HL-60/S4 treated with phorbol 12-myristate 13-acetate at 8.2 ng/mL for 4 days and 3 days (cell line): Measurements from ENCODE around the gene GIT2.
"Not testable (repeated sequence)": the region's sequence is repeated elsewhere in the genome, so short reads cannot be mapped to it uniquely, and the experiment has no call there.

ENCODE experiments used
- in situ Hi-C: fragments of 300-500 bp; cut with MboI; formaldehyde crosslinking; loops from 2 replicates; pipeline ENCODE4 v1.15.0; 2022; ENCODE audit warnings: low sequenced_read_pairs

Gene GIT2

DNA sequence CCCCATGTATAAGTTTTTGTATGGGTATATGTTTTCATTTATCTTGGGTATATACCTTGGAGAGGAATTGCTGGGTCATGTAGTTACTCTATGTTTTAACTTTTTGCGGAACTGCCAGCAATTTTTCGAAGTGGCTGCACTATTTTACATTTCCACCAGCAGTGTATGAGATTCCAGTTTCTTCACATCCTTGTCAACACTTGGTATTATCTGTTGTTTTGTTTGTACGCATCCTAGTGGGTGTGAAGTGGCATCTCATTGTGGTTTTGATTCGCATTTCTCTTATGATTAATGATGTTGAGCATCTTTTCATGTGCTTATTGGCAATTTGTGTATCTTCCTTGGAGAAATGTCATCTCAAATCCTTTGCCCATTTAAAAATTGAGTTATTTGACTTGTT is 9.9 kb upstream of the GIT2 start:
- in situ Hi-C loops, result no loop called here

DNA sequence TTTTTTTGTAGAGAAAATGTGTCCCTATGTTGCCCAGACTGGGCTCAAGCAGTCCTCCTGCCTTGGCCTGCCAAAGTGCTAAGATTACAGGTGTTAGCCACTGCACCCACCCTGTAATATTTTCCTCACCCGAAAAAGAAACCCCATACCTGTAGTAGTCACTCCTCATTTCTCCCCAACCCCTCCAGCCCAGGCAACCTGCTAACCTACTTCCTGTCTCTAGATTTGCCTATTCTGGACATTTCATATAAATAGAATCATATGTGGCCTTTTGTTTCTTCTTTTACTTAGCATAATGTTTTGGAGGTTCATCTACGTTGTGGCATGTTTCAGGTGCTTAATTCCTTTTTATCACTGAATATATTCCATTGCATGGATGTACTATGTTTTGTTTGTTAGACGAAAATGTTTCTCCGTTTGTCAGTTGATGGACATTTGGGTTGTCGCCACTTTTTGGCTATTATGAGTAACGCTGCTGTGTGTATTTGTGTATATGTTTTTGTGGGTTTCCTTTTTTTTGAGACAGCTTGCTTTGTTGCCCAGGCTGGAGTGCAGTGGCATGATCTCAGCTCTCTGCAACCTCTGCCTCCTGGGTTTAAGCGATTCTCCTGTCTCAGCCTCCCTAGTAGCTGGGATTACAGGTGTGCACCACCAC is 9.3 kb upstream of the GIT2 start:
- in situ Hi-C loops, result no loop called here

DNA sequence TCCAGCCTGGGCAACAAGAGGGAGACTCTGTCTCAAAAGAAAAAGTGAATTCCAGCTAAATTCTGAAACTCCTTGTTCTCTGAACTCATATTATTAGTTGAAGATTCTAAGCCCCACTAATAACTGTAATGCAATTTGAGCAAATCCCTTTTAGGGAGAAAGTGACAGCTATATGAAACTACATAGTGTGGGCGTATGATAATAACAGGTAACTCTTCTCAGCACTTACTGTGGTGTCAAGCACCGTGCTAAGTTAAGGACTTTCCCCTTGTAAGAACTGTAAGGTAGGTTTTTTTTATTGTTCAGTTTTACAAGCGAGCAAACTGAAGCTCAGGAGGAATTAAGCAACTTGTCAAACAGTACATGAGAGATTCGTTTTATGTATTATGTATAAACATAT is 8.4 kb upstream of the GIT2 start:
- in situ Hi-C loops, result no loop called here

DNA sequence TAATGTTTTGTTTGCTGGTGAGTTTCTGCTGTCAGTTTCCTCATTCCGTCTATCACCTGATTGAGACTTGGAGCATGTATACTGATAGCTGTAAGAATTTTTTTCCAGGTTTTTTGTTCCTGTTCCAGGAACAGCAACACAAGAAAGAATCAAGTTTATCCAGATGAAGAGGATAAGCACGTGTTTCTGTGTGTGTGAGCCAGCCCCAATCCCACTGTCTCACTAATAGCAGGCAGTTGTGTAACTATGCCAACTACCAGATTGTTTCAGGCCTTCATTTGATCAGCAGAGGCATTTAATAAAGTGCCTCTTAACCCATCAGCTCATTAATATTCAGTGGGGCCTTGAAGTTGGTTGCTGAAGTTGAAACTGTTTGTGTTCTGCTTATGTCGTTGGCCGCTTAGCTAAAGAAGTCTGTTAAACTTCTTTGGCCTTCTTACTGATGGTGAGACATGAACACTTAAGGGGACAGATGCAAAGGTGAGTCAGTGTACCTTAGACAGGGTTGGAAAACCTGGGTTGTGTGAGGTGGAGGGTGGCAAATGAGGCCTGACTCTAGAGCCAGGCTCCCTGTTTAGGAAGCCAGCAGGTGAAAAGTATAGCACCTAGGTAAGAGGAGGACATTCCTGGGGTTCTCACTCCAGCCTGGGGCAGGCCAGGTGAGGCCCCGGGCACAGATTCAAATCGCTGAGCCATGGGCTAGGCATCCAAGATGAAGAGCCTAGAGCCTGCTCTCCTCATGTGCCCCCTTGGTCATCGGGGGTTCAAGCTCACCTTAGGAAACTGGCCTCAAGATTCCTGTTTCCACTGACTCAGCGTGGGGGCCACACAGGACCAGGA is 6.7 kb upstream of the GIT2 start:
- in situ Hi-C loops, result no loop called here

DNA sequence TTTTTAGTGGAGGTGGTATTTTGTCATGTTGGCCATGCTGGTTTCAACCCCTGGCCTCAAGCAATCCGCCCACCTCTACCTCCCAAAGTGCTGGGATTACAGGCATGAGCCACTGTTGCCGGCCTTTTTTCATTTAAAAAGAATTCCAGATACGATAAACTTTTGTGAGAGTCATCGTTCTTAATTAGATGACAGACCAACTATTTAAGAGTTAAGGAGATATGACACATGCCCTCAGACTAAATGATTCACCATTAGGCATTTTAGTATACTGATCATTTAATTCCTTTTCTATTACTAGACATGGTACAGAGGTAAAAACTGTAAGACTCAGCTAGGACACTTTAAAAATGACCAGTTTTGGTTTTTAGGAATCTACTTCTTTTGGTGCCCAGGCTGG is 5.4 kb upstream of the GIT2 start:
- in situ Hi-C loops, result no loop called here

DNA sequence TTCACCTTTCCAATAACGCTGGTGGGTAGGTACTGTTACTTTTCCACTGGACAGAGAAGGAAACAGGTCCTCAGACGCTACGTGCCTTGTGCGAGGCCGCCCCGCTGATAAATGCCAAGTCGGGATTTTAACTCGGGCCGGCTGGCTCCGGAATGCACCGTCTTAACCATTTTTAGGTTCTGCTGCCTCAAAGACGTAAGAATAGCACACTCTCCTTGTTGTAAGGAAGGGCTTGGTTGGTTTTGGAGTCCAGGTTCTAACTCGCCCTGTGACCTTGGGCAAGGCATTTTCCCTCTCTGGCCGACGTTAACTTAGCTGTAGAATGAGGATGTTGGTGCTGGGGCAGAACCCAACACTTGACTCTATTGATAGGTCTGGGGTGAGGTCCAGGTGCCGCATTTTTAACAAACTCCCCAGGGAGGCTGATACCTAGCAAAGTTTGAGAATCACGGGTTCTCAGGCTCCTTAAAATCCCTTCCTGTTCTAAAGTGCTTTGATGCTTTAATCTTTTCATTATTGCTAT is 3.9 kb upstream of the GIT2 start:
- in situ Hi-C loops, result no loop called here

DNA sequence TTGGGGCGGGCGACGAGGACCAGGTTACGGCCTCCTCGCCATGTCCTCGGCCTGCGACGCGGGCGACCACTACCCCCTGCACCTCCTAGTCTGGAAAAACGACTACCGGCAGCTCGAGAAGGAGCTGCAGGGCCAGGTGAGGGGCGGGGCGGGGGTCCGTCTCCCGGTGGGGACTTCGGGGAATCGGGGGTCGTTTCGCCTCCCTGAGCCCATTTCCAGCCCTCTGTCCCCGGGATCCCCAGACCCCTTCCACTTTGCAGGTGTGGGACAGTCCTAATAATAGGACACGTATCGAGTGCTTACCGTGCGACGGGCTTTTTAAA is 3.4 kb upstream of the GIT2 start:
- in situ Hi-C loops, result no loop called here

DNA sequence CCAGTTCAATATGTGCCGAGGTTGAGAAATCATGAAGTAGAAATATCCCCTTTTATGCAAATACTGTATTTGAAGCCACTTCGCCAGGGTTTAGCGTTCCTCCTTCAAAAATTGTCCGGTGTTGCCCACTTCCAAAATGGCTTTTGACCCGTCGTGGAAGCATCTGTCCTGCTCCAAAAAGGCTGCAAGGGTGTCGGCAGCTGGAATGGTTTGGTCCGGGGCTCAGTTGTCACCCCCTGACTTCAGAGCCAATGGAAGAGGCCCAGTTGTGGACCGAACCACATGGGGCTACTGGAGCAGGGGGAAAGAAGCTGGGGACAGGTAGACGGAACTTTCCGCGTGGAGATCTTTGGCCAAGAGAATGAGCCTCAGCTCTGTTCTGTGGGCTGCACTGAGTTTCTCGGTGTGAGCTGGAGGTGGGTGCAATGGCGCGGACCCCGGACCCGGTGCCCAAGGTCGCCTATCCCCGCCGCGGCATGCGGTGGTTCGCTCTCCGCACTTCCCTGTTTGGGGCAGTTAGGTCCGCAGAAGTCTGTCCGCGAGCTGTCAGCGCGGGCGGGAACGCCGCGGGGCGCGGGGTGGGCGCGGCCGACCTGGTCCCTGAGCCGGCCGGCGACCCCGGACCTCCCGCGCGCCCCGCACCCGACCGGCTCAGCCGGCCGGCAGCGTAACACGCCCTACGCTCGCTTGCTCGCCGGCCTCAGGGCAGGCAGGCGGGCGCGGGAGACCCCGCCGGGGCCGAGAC is 2.9 kb upstream of the GIT2 start, which contains the start of gene ANKRD13A:
Gene ANKRD13A, plus strand, starts transcription at position 527 of the 745 bp plus-strand sequence. CDS start 259 bp downstream, outside the sequence.
- in situ Hi-C loops, result no loop called here

DNA sequence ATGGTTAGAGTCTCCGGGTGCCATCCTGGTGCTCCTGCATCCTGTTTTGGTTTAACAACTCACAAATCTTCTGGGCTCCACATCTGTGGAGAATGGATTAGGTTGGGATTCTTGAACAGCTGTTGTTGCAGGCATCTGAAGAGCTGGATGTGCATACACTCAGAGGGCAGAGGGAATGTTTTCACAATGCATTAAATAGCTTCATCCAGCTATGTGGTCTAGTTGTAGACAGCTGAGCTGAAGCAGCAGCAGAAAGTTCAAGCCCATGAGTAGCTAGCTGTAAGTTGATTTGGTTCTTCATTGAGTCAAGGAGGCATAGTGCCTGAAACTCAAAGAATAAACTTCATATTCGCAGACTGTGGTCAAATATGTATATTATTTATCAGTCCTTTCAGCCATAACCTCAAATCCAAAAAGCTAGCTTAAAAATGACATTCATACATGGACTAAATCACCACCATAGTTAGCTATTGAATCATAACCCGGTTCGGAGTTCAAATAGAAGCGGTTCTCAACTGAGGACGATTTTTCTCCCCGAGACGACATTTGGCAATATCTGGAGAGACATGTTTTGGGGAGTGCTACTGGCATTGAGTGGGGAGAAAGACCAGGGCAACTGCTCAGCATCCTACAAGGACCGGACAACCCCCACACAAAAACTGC is 2.2 kb upstream of the GIT2 start:
- in situ Hi-C loops, result no loop called here

DNA sequence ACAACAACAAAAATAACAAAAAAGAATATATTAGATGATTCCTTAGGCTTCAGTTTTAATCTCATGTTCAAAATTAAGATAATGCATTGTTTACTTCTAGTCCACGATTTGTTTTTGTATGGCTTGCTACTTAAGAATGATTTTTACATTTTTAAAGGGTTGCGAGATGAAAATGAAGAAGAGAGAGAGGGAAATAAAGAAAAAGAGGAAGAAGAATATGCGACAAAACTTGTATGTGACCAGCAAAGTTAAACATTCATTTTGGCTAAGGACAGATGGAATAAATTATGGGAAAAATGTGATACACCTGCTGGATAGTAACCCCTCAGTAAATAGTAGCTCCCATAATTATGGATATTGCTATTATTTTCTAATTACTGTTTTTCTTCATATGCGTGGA is 1.2 kb upstream of the GIT2 start:
- in situ Hi-C loops, result no loop called here

DNA sequence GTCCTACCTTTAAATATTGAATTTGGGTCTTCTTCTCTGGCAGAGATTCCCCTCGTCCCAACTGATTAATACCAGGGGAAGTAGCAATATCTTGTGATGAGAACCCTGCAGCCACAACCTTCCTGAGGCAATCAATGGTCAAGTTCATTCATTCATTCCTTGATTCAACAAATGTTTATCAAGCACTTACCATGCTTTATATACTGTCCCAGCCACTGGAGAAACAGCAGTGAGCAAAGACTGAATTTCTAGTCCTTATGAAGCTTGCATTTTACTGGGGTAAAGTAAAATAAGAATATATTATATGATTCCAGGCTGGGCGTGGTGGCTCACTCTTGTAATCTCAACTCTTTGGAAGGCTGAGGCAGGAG is 300 bp upstream of the GIT2 start:
- in situ Hi-C loops, result no loop called here

DNA sequence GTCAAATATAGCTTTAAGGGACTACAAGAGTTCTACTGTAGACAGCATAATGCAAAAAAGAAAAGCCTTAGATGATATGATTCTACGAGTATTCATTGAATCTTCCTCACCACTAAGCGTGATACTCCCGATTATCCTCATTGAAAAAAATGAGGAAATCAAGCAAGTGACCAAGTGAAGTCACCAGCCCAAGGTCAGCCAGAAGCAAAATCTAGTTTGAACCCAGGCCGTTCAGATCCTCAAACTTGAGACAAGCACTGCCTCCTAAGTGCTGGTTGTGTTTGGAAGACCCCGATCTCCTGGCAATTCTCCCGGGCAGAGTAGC is 845 bp downstream of the GIT2 start:
- in situ Hi-C loops, result no loop called here

DNA sequence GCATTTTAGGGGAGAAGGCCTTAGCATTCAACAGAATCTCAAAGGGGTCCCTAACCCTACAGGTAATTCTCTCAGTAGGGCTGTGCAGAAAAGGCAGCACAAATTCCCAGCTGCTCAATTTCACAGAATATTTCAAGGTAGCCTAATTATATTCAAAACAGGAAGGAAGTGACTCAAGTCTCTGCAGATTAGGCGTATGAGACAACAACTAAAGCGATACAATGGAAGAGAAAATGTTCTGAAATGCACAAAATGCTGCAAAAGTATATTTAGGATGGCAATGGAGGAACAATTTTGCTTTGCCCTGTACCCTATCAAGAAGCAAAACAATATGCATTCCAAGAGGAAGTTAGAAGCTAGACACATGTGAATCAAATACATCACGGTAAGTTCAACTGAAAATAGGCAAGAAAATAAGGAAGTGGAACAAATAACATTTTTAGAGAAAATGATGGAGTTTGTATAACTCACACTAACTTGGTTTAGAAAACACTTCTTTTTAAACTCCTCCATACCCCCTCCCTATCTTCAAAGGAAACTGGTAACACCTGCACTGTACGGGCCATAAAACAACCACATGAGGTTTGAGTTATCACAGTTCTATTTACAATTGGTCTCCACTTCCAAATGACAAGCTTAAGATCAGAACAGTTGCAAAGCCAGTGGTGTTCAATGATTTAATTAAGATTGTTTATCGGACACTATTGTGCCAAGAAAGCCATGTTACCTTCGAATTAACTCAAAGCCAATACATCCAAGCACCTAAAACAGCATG is 1.6 kb downstream of the GIT2 start:
- in situ Hi-C loops, result no loop called here

DNA sequence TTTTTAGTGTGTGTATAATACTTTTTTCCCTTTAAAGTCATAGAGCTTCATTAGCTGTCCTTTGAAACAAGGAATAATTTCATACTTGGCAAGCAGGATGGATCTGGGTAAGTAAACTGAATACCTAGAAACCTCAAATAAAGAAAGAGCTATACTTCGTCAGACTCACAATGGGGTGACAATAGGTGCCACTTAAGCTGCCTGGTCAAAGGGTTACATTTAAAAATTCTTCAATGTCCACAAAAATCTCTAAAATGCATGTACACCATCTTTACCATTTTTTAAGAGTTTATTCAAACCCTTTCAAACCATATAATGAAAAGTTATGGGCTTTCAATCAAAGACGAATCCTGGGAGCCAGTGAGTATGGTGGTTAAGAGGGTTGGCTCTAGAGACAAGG is 3.1 kb downstream of the GIT2 start:
- in situ Hi-C loops, result no loop called here

DNA sequence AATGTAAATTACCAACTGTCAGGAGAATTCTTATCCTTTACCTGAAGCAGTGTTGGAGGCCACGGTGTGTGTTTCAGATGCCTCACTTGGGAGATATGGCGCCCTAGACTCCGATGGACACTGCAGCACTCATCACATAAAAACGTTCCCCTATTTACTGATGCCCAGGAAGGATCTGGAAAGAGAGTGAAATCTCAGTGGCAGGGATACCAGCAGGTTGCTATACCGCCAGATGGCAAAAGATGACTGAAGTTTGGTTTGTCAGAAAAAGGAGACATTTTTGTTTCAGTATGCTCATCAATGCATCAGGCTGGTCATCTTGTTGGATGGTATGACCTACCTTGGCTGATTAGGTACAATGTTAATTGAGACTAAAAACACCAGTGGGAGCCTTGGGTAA is 4.6 kb downstream of the GIT2 start:
- in situ Hi-C loops, result no loop called here

DNA sequence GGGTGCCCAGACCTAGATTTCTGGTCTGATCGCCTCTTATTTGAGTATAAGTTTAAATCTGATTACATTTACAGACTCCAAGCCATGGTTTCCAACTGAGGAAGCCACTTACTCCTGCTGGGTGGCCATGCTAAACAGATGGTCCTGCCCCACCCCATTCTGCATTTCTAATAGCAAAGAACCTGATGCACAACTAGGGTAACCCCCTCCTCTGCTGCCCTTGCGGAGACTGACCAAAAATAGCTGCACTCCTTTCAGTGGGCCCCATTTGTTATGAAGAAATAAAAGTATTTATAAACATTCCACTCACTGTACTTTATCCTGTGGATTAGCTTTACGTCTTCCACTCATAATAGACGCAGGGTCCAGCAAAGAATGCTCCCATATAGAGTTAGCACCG is 6.8 kb downstream of the GIT2 start:
- in situ Hi-C loops, result no loop called here

DNA sequence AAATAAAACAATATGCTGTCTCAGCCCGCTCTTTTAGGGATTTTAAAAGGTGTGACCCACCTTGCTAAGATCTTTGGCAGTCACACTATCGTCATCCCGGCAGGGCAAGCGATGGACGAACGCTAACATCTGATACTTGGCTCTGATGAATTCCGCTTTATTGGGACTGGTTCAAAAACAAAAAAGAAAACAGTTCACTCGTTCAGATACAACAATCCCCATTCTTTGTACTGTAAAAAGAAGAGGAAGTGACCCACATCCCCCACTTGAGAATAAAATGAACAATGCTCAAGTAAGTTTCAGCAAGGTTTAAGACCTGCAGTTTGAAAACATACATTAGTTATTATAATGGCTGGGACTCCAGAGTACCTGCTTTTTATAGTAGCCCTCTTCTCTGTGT is 7.3 kb downstream of the GIT2 start:
- in situ Hi-C loops, result no loop called here

DNA sequence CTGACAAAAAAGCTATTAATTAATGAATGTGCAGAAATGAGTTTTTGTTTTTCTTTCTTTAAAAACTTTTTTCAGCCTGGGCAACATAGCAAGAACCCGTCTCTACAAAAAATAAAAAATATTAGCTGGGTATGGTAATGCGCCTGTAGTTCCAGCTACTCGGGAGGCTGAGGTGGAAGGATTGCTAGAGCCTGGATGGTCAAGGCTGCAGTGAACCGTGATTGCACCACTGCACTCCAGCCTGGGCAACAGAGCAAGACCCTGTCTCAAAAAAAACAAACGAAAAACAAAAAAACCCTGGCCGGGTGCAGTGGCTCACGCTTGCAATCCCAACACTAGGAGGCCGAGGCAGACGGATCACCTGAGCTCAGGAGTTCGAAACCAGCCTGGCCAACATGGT is 7.9 kb downstream of the GIT2 start:
- in situ Hi-C loops, result no loop called here

DNA sequence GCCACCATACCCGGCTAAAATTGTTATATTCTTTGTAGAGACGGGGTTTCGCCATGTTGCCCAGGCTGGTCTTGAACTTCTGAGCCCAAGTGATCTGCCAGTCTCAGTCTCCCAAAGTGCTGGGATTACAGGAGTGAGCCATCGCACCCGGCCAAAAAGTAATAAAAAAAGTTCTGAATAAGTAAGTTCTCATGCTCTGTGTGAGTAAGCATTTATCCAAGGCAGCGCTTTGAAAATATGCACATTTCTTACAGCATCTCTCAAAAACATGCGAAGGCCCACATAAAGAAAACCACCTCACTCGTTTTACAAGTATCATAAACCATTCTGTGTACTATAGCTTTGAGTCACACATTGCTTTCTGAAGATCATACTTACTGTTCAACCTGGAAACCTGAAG is 8.6 kb downstream of the GIT2 start:
- in situ Hi-C loops, result no loop called here

DNA sequence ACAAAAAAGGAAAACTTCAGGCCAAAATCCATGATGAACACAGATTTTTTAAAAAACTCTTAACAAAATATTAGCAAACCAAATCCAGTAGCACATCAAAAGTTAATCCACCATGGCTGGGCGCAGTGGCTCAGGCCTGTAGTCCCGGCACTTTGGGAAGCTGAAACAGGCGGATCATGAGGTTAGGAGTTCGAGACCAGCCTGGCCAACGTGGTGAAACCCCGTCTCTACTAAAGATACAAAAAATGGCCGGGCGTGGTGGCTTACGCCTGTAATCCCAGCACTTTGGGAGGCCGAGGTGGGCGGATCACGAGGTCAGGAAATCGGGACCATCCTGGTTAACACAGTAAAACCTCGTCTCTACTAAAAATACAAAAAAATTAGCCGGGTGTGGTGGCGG is 9.9 kb downstream of the GIT2 start:
- in situ Hi-C loops, result not testable (repeated sequence)
